ENCODE measurements around the gene C2orf78. TPM values are rescaled to one million over a fixed set of nuclear protein-coding genes. Genes with fewer than 3 reads are reported as not detected.

The C2orf78 gene
- polyA plus RNA-seq, 3 donors, result not detected

DNA sequence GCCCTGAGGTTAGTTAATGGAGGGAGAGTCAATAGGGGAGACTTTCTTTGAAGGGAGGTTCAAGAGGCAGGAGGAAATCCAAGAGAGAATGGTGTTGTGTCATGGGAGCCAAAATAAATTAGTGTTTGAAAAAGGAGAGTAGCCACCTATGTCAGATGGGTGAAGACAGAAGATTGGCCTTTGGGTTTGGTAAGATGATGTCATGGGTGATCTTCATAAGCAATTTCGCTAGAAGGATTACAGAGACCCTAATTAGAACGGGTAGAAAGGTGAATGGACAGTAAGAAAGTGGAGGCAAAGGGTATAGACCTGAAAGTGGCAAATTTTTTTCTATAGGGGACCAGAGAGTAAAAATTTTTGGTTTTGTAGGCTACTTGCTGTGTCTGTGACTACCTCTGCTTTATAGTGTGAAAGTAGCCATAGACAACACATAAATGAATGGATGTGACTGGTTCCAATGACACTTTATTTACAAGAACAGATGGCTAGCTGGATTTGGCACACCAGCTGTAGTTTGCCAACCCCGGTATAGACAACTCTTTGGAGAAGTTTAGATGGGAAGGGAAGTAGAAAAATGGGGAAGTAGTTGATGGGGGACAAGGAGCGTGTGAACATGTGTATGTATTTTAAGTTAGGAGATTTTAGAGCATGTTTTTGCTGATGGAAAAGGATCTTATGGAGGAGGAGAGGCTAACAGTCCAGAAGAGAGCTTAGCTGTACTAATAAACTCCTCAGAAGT is 54.0 kb downstream of the C2orf78 start:
- DNase-seq, result no peak

DNA sequence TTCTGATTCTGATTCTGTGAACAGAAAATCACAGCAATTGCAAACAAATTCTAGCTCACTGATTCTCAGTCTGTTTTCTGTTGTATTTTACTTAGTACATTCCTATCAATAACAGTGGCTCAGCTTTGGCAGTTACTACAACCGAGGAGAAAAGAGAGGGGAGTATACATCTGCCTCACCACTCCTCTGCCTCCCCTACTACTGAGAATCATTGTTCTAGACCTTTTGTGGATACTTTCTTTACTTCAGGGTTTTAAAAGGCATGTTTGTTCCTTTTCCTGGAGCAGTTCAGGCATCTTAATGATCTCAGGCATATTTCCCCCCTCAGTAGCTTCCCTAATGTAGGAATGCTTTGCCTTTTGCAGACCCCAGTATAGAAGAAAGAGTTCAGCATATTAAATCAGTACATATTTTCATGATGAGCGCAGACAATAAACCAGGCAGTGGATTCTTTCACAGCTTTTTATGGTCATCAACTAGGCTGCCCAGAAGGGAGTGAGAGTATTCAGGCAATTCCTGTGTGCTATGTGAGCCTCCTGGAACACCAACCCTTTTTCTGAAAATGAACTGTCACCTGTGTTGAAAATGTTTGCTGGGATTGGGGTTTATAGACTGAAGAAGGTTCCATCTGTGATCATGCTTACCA is 55.0 kb downstream of the C2orf78 start:
- no peak for DNase-seq

DNA sequence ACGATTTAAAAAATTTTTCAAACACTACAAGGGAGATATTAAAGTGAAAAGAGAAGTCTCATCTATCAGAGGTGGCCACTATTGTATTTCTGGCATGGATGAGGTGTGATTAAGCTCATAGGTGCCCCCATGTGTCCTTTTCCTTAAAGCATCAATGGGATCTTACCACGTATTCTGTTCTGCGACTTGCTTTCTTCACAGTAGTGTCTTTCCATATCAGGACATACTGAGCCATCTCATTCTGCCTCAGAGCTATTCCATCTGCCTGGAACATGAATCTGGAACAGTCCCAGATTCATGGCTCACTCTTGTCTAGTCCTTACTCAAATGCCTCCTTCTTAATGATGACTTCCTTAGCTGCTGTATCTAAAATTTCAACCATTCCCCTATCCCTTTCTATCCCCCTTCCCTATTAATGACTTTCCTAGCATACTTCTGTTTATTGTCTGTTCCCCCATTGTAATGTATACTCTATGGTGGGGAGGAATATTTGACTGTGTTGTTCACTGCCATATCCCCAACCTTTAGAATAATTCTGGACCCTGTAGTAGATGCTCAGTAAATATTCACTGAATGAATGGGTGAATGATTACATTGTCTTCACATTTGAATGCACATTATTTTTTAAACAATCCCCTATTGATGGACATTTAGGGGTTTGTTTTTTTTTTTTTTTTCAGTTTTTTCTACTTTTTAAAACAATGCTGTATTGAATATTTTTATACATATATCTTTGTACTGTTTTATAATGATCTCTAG is 55.8 kb downstream of the C2orf78 start:
- DNase-seq, result no peak

DNA sequence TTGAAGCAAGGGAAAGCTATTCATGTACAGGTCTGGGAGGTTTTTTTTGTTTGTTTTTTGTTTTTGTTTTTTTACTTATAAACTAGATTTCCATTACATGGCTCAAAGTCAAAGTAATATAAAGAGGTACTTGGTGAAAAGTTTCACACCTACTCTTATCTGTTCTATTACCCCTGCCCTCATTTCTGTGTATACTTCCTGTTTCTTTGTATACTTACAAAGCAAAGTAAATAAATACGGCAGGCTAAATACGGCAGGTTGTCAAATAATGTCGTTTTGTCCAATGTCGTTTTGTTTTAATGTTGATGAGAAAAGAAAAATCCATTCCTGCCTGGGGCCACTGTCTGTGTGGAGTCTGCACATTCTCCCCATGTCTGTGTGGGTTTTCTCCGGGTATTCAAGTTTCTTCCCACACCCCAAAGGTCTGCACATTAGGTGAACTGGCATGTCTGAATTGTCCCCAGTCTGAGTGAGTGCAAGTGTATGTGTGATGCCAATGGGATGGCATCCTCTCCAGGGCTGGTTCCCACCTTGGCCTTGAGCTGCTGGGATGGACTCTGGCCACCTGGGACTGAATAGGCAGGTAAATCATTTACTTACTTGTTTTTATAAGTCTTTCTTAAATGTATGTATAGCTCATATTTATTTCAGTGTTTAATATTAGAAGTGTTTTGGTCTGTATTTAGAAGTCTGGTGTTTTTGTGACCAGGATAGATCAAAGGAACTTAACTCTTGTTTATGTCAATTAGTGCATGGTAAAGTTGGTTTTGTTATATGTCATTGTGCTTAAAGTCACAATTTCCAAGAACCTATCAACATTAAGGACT is 58.1 kb downstream of the C2orf78 start:
- DNase-seq, result no peak

DNA sequence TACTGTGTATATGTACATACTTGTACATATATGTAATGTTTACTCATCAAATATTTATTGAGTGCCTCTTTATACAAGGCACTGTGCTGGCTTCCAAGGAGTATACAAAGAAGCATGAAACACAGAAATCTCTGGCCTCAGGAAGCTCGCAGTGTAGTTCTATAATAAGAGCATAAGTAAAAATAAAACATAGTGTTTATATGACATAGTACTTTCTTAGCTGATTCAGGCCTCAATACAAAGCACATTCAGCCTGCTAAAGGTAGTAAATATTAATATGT is 58.7 kb downstream of the C2orf78 start:
- DNase-seq, result no peak

DNA sequence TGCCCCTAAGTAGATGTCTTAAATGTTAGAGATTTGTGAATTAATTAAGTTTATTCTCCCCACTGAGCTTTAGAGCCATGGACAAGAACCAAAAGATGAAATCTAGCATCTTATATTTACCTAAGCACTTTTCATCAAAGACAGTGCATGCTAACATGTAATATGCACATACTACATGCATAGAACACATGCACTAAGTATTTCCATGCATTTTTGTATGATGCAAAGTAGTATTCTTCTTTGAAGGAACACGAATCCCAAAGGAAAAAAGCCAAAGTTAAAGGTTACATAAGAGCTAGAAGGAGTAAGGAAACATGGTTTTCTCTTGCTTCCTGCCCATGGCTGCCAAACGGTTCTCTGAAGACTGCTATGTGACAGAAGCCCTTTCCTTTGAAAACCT is 60.1 kb downstream of the C2orf78 start:
- DNase-seq, result no peak

DNA sequence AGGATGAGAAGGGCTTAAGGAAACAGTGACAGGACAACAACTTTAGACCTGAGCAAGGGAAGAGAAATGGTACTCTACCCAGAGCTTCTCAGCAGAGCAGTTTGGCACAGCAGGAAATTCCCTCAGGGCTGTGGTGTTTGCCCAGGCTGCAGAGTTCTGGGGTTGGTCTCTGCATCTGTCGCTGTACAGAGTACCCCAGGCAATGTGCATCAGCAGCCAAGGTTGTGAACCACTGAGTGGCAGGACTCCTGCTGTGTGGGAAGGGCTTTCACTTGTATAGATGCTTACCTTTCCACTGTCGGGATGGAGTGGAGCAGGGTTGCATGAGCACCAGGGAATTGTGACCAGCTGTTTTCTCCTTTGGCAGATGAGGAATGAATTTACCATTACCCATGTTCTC is 66.0 kb downstream of the C2orf78 start:
- DNase-seq, result no peak

DNA sequence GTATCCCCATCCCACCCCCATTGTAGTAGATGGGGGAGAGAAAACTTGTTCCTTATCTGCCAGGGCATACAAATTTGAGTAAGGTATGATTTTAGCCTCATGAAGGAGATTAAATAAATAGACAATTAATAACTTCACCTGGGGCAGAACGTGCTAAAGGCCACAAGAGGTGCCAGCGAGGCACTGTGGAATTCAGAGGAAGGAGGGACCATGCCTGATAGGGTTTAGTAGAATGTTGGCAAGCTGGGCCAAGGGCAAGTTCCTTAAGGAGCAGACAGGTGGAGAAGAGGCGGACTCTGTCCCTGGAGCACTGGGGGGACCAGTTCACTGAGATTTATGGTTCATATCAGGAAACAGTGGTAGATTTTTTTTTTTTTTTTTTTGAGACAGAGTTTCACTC is 67.3 kb downstream of the C2orf78 start:
- DNase-seq, result no peak

DNA sequence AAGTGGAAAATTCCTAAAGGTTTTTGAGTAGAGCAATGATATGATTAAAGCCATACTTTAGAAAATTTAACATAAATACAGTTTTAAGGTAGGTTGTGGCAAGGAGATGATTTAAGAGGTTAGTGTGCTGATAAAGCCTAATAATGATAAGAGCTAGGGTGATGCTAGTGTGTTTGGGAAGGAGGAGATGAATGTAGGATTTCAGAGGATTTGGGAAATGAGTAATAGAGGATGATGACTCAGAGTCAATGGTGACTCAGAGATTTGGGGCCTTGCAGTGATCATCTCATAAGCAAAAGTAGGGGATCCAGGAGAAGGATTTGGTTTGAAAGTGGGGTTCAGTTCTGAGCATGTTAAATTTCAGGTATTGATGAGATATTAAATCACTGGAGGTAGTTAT is 68.0 kb downstream of the C2orf78 start:
- DNase-seq, result no peak

DNA sequence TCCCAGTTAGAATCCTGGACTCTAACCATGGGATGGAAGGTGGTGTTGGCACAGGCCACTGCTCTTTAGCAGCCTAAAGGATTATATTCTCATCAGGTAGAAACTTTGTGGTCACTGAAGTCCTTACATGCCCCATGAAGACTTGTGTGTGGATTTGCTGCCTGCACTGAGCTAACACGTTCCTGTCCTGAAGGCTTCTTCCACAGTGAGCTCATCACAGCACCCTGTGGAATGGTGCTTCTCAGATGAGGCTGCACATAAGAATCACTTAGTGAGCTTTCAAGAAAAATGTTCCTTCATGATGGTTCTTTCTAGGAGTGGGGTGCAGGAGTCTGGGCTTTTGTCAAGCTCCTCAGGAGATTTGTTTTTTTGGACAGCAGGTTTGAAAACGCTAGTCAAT is 71.5 kb downstream of the C2orf78 start:
- DNase-seq, result no peak

DNA sequence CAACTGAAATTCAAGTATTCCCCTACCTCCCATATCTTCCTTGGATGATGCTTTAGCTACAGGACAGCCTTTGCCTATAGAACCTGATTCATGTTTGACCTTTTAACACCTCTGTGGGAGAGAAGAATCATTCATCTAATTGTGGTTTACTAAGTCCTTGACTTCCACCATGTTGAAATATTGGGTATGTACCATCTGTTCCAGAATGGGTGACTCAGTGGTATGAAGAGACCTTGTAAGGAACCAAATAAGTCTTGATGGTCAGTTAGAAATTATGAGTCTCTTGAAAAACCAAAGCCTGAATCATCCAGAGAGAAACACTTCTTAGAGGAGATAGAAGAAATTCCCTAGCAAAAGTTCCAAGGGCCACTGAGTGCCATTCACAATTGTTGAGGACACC is 72.2 kb downstream of the C2orf78 start:
- DNase-seq, result no peak

DNA sequence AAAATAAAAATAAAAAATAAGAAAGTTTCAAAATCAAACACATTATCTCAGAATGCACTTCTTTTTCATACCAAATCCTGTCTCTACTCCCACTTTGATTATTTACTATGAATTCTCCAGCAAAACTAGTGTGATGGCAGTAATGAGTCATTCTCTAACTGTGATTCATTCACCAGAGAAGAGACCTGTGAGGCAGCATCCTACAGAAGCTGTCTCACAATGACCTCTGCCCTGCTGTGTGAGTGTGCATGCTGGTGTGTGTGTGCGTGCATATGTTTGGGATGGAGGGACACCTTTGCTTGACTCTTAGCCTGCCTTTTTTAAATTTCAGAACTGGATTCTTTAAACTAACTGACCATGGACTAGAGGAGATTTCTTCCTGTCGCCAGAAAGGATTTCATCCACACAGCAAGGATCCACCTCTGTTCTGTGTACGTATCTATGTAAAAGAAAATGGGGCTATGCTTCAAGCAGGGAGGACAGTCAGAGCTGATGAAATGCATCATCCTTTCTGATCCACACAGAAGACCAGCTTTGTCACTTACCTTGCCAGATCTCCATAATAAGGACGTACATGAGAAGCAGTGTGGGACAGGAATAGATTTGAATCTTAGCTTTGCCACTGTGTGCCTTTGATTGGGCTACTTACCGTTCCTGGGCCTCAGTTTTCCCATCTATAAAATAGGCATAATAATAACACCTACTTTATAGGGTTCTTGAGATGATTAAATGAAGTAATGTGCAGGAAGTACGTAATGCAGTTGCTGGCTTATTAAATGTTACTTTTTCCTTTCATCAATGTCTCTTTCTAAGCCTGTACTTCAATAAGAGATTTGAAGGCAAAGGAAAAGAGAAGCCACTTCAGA is 76.0 kb downstream of the C2orf78 start:
- no peak for DNase-seq

DNA sequence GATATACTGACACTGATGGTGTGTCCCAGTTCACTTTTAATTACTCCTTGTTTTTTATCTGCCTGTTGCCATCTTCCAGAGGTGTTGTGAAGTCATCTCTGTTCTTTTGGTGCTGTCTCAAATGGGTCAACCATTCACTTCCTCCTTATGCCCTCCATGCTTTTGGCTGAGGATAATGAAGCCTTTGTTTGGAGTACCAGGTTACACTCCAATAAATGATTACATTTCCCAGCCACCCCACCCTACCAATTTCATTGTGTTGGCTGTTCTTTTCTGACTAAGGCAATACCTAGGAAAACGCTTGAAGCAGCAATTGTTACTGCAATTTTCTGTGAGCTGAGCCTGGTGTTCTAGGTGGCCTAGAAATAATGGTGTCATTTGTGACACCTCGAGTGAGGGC is 79.0 kb downstream of the C2orf78 start:
- DNase-seq, result no peak

Other genes with a start within 250 kb of the C2orf78 start
- 10 to 100 TPM; 29.7 to 32.3 (median 30.4) TPM for gene NAT8, start 141.8 kb upstream of the C2orf78 start, polyA plus RNA-seq (ENCODE audit: insufficient read length in 3 of 3)
- 10 to 100 TPM; 64.8 to 68.1 (median 67.2) TPM for gene TPRKB, start 46.8 kb upstream of the C2orf78 start, polyA plus RNA-seq (ENCODE audit: insufficient read length in 3 of 3)
- gene DUSP11, start 4.1 kb upstream of the C2orf78 start, polyA plus RNA-seq (ENCODE audit: insufficient read length in 3 of 3), result 10 to 100 TPM; 28.1 to 39.1 (median 35.3) TPM
- gene STAMBP, start 44.8 kb downstream of the C2orf78 start, polyA plus RNA-seq (ENCODE audit: insufficient read length in 3 of 3), result 10 to 100 TPM; 57.4 to 61.7 (median 59.9) TPM
- gene ACTG2, start 108.8 kb downstream of the C2orf78 start, polyA plus RNA-seq (ENCODE audit: insufficient read length in 3 of 3), result 1 to 10 TPM in 2 of 3 donors, under 1 TPM in 1; 0.36 to 1.9 (median 1.2) TPM
- gene DGUOK, start 142.7 kb downstream of the C2orf78 start, polyA plus RNA-seq (ENCODE audit: insufficient read length in 3 of 3), result 10 to 100 TPM; 62.8 to 65.1 (median 63.6) TPM
- 10 to 100 TPM; 23.0 to 27.1 (median 26.3) TPM for gene TET3, start 200.7 kb downstream of the C2orf78 start, polyA plus RNA-seq (ENCODE audit: insufficient read length in 3 of 3)

All from renal pelvis (tissue), 4 donors.